Spleen (tissue), 11 donors: ENCODE results near the gene HMHB1. TPM values are rescaled to one million over a fixed set of nuclear protein-coding genes. Genes with fewer than 3 reads are reported as not detected.

Experiments
- DNase-seq: peaks from one replicate; pipeline ENCODE4 v3.0.0-alpha.2; 2020
- H3K27ac ChIP-seq, 8 donors: fragments of 200-600 bp; sonication (generic) in 7 of 8; 1 replicate in 4 of 8; 2 replicates in 4 of 8; pipeline versions ENCODE4 v1.5.0 to v1.8.0; 2016 to 2021; ENCODE audit warnings: inconsistent platforms in 4 of 8, mild to moderate bottlenecking in 4 of 8, moderate library complexity in 1 of 8
- H3K27me3 ChIP-seq, 7 donors: fragments of 200-600 bp; sonication (generic) in 6 of 7; replicated peaks in 1 of 7; 1 replicate in 4 of 7; 2 replicates in 3 of 7; pipeline versions ENCODE4 v1.5.0 to v1.8.0; 2016 to 2021; ENCODE audit warnings: inconsistent platforms in 3 of 7, mild to moderate bottlenecking in 1 of 7
- H3K36me3 ChIP-seq, 6 donors: fragments of 200-600 bp; sonication (generic) in 5 of 6; 1 replicate in 4 of 6; 2 replicates in 2 of 6; pipeline versions ENCODE4 v1.5.0 to v1.8.0; 2016 to 2021; ENCODE audit warnings: inconsistent platforms in 2 of 6
- H3K4me1 ChIP-seq, 6 donors: fragments of 200-600 bp; sonication (generic) in 5 of 6; 1 replicate in 3 of 6; 2 replicates in 3 of 6; pipeline versions ENCODE4 v1.5.0 to v1.8.0; 2016 to 2021; ENCODE audit warnings: inconsistent platforms in 3 of 6
- H3K4me3 ChIP-seq, 8 donors: fragments of 200-600 bp; sonication (generic) in 7 of 8; 1 replicate in 4 of 8; 2 replicates in 4 of 8; pipeline versions ENCODE4 v1.5.0 to v1.8.0; 2016 to 2021; ENCODE audit warnings: inconsistent platforms in 4 of 8, mild to moderate bottlenecking in 4 of 8, moderate library complexity in 2 of 8
- H3K9me3 ChIP-seq, 8 donors: fragments of 200-600 bp; sonication (generic) in 7 of 8; 1 replicate in 4 of 8; 2 replicates in 4 of 8; pipeline versions ENCODE4 v1.5.0 to v1.8.0; 2016 to 2021; ENCODE audit warnings: inconsistent platforms in 4 of 8
- CTCF ChIP-seq, 11 experiments: fragments of 200-600 bp in 7 of 11; fragments of 450-650 bp in 4 of 11; sonication (generic) in 4 of 11; IDR thresholded peaks in 8 of 11; conservative IDR thresholded peaks in 3 of 11; 1 replicate in 7 of 11; 2 replicates in 4 of 11; pipeline versions ENCODE4 v1.4.0 to v1.8.0; 2016 to 2021; ENCODE audit warnings: antibody characterized with exemption in 11 of 11, inconsistent platforms in 4 of 11, mild to moderate bottlenecking in 1 of 11
- POLR2A ChIP-seq, 3 donors: fragments of 450-650 bp; IDR thresholded peaks; one replicate each; pipeline ENCODE4 v1.5.1; 2017; ENCODE audit warnings: antibody characterized with exemption in 3 of 3, mild to moderate bottlenecking in 1 of 3
- POLR2AphosphoS5 ChIP-seq, 3 donors: sonication (generic); formaldehyde crosslinking; IDR thresholded peaks; one replicate each; pipeline ENCODE4 v1.5.1; 2017; ENCODE audit warnings: antibody characterized with exemption in 3 of 3
- WGBS, 5 donors: extraction: QIAGEN DNeasy Blood & Tissue Kit in 3 of 5; methylation state at CpG; one replicate each; pipeline versions ENCODE4 v1.1.5 to v1.1.7; 2013 to 2018; 5-methylcytosine and 5-hydroxymethylcytosine counted together
- intact Hi-C: fragments of 100-400 bp; cut with DNase I; formaldehyde crosslinking; loops from one replicate; pipeline ENCODE4 v1.15.0; 2023; ENCODE audit warnings: low total_unique reads
- polyA plus RNA-seq, 3 donors: library from polyadenylated mRNA; stranded (reverse); fragments of 200-250 nt; gene quantifications; one replicate each; pipeline ENCODE4 v1.2.1, GENCODE V29; 2013
- total RNA-seq, 7 donors: library from RNA; depleted of rRNA in 3 of 7; stranded (reverse); fragments of >200 nt in 3 of 7; fragmentation: NEBNext Ultra II Directional in 4 of 7; extraction: Animal tissue kit (Norgen Biotek cat#: 25700) in 4 of 7; gene quantifications; one replicate each; pipeline versions ENCODE4 v1.1.0 to v1.2.1, GENCODE V29; 2016 to 2021
- donor health status: healthy with polysubstance abuse.
- donor health status: DM: no; HTN: no; CAD: no; lungs with moderate emphysema.
- donor health status: DM: no; HTN: no; CAD: no.
- donor health status: Bipolar disorder and iron deficiency.
- donor health status: healthy.
- donor health status: DM: no; HTN: no; CAD: no.
- donor health status: DM: yes; HTN: yes; CAD: no.

HMHB1 gene
- total and polyA plus RNA-seq, 10 donors = 0.94 TPM; not detected in 9

GRCh38 chr5:143835251-143835650 lies 23.3 kb downstream of the HMHB1 start:
- intact Hi-C loops = no loop called here
- no peak for TF ChIP-seq POLR2AphosphoS5 (IDR thresholded peaks at IDR 0.05)
- TF ChIP-seq POLR2A (IDR thresholded peaks at IDR 0.05) = no peak
- no peak for TF ChIP-seq CTCF (IDR thresholded peaks at IDR 0.05 in 8 of 11, conservative IDR thresholded peaks at IDR 0.05 in 3 of 11)
- WGBS, 5 donors = 73 to 85% (median 83%) methylated on average over 3 of the region's 3 CpGs
- no peak overlapping the region for H3K4me3 ChIP-seq
- H3K27ac ChIP-seq = no peak overlapping the region
- DNase-seq = no peak
- no peaks in the 10 kb centered on the region for H3K36me3 ChIP-seq
- H3K9me3 ChIP-seq = no peaks in the 10 kb centered on the region
- no peaks in the 10 kb centered on the region for H3K27me3 ChIP-seq
- H3K4me1 ChIP-seq = no peaks in the 10 kb centered on the region

GRCh38 chr5:143836161-143836725 lies 24.3 kb downstream of the HMHB1 start:
- no peaks in the 10 kb centered on the region for H3K36me3 ChIP-seq
- H3K27me3 ChIP-seq = no peaks in the 10 kb centered on the region
- whole genome bisulfite sequencing, 5 donors = 69 to 99% (median 95%) methylated on average over 2 of the region's 2 CpGs
- TF ChIP-seq POLR2AphosphoS5 (IDR thresholded peaks at IDR 0.05) = no peak
- no peak for TF ChIP-seq CTCF (IDR thresholded peaks at IDR 0.05 in 8 of 11, conservative IDR thresholded peaks at IDR 0.05 in 3 of 11)
- no peak for TF ChIP-seq POLR2A (IDR thresholded peaks at IDR 0.05)
- intact Hi-C loops = no loop called here
- no peak overlapping the region for H3K27ac ChIP-seq
- H3K4me3 ChIP-seq = no peak overlapping the region
- no peaks in the 10 kb centered on the region for H3K9me3 ChIP-seq
- DNase-seq = no peak
- H3K4me1 ChIP-seq = no peaks in the 10 kb centered on the region

- H3K4me1 ChIP-seq = no peaks in the 10 kb centered on the region
- no peak for DNase-seq
- TF ChIP-seq POLR2AphosphoS5 (IDR thresholded peaks at IDR 0.05) (no peak), POLR2A (IDR thresholded peaks at IDR 0.05) (no peak), CTCF (IDR thresholded peaks at IDR 0.05 in 8 of 11, conservative IDR thresholded peaks at IDR 0.05 in 3 of 11) (no peak)
- H3K27me3 ChIP-seq = no peaks in the 10 kb centered on the region
- no peaks in the 10 kb centered on the region for H3K9me3 ChIP-seq
- H3K4me3 ChIP-seq = no peak overlapping the region
- no peaks in the 10 kb centered on the region for H3K36me3 ChIP-seq
- intact Hi-C loops = no loop called here
- no peak overlapping the region for H3K27ac ChIP-seq
- WGBS, 5 donors = 60 to 72% (median 65%) methylated on average over 7 of the region's 7 CpGs
These were observed 25.4 kb downstream of the HMHB1 start for GRCh38 chr5:143837306-143837848.

GRCh38 chr5:143841446-143841845 lies 29.5 kb downstream of the HMHB1 start:
- Histone ChIP-seq H3K4me1 (no peaks in the 10 kb centered on the region), H3K36me3 (no peaks in the 10 kb centered on the region), H3K9me3 (no peaks in the 10 kb centered on the region), H3K27ac (no peak overlapping the region), H3K4me3 (no peak overlapping the region), H3K27me3 (no peaks in the 10 kb centered on the region)
- intact Hi-C loops = no loop called here
- DNase-seq = no peak
- no peak for TF ChIP-seq POLR2AphosphoS5 (IDR thresholded peaks at IDR 0.05)
- TF ChIP-seq CTCF (IDR thresholded peaks at IDR 0.05 in 8 of 11, conservative IDR thresholded peaks at IDR 0.05 in 3 of 11) = no peak
- no peak for TF ChIP-seq POLR2A (IDR thresholded peaks at IDR 0.05)
